Brain microvascular endothelial cell (primary cell): Measurements from ENCODE around the gene SVIL.
"Not testable (repeated sequence)": the region's sequence is repeated elsewhere in the genome, so short reads cannot be mapped to it uniquely, and the experiment has no call there.

Experiments used
- DNase-seq: peaks from one replicate; pipeline ENCODE4 v3.0.0-alpha.2; 2020
- H3K27ac ChIP-seq: fragments of 250-450 bp; sonication (Bioruptor Pico); 2 replicates; pipeline ENCODE4 v1.5.1; 2020; ENCODE audit warnings: mild to moderate bottlenecking, moderate library complexity
- H3K27me3 ChIP-seq: fragments of 250-450 bp; sonication (Bioruptor Pico); replicated peaks from 2 replicates; pipeline ENCODE4 v1.5.1; 2020; ENCODE audit warnings: mild to moderate bottlenecking
- H3K36me3 ChIP-seq: fragments of 250-450 bp; sonication (Bioruptor Pico); replicated peaks from 2 replicates; pipeline ENCODE4 v1.5.1; 2020; ENCODE audit warnings: mild to moderate bottlenecking
- H3K4me3 ChIP-seq: 2 replicates; pipeline ENCODE4 v1.5.1; 2011; ENCODE audit warnings: low read depth, mild to moderate bottlenecking, control low read depth, low read length, moderate library complexity
- CTCF ChIP-seq: IDR thresholded peaks from 2 replicates; pipeline ENCODE4 v1.5.1; 2011; ENCODE audit warnings: low read depth, mild to moderate bottlenecking, moderate library complexity, low read length, control low read depth, inconsistent platforms; ENCODE audit errors: missing control alignments
- in situ Hi-C: cut with HindIII; loops from 2 replicates; pipeline ENCODE4 v1.10.0; 2017; ENCODE audit warnings: low sequenced_read_pairs, low pct_ligation_motif_present

The SVIL gene

DNA sequence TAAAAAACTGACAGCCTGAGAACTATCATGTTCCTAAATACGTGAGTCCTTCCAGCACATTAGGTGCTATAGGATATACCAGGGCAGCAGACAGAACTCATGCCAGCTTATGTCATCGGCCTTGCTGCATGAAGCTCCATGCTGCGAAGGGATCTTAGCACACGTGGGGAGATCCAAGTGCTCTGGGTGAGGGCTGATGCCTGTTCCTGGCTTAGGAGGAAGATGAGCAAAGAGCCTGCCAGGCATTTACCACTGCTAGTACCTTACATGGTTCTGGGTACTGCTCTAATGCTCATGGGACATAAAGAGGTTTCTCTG lies 43.2 kb downstream of the SVIL start:
- no peaks in the 10 kb centered on the region for H3K27me3 ChIP-seq
- H3K4me3 ChIP-seq = no peak overlapping the region
- no peak for TF ChIP-seq CTCF
- no peak overlapping the region for H3K27ac ChIP-seq
- H3K36me3 ChIP-seq = no peaks in the 10 kb centered on the region
- DNase-seq = no peak
- in situ Hi-C loops = no loop called here

DNA sequence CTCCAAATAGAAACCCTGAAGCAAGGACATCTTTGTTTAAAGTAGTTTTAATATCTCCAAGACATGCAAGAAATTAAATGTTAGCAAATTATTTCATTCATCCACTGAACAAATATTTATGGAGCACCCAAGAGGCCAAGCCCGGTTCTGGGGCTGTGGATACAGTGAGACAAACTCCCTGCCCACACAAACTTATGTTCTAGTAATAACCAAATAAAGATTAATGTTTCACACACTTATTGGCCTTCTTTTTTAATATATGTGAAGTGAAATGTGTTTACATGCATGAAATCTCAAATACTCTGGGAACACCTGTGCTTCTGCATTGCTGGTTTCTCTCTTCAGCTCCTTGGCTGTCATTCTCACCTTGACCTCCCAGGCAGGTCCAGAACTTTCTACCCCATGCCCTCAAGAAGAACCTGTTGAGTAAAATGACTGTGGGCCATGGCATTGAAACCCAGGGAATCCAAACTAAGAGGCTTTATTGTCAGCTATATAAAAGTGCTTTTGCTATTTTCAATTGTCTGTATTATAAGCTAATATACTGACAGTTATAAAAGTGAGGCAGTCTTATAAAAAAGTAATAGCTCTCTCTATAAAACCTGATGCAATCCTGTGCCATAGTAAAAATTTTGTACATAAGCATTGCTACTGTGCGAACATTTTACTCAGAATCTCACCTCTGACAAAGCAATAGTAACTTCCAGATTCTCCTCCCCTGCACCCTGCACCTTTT lies 43.7 kb downstream of the SVIL start:
- no peaks in the 10 kb centered on the region for H3K36me3 ChIP-seq
- in situ Hi-C loops = no loop called here
- no peak for DNase-seq
- H3K27me3 ChIP-seq = no peaks in the 10 kb centered on the region
- TF ChIP-seq CTCF = no peak
- no peak overlapping the region for H3K4me3 ChIP-seq
- H3K27ac ChIP-seq = no peak overlapping the region

GRCh38 chr10:29588629-29589421 lies 45.9 kb downstream of the SVIL start:
- no peak overlapping the region for H3K4me3 ChIP-seq
- TF ChIP-seq CTCF = no peak
- no peaks in the 10 kb centered on the region for H3K36me3 ChIP-seq
- no peaks in the 10 kb centered on the region for H3K27me3 ChIP-seq
- in situ Hi-C loops = no loop called here
- H3K27ac ChIP-seq = peak overlapping the region; percentile 76
- DNase-seq = peak; percentile 35

GRCh38 chr10:29587750-29588628 lies 46.8 kb downstream of the SVIL start:
- H3K27me3 ChIP-seq, in situ Hi-C loops, H3K36me3 ChIP-seq, H3K4me3 ChIP-seq: not testable (repeated sequence)
- H3K27ac ChIP-seq = peak overlapping the region; percentile 76
- peak; percentile 56 for DNase-seq

GRCh38 chr10:29587102-29587749 lies 47.5 kb downstream of the SVIL start:
- H3K4me3 ChIP-seq, H3K27me3 ChIP-seq, DNase-seq, in situ Hi-C loops, H3K36me3 ChIP-seq: not testable (repeated sequence)
- peak overlapping the region; percentile 6 for H3K27ac ChIP-seq

DNA sequence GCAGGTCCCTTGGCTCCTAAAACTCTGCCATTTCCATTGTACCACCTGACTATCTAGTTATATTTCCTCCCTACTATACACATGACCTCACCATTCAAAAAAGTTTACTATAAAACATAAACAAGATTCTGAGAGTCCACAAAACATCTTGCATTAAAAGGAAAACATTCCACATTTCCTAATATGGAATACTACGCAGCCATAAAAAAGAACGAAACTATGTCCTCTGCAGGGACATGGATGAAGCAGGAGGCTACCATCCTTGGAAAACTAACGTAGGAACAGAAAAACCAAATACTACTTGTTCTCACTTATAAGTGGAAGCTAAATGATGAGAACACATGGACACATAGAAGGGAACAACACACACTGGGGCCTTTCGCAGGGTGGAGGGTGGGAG lies 48.3 kb downstream of the SVIL start:
- in situ Hi-C loops = no loop called here
- Histone ChIP-seq H3K27me3 (no peaks in the 10 kb centered on the region), H3K27ac (no peak overlapping the region), H3K36me3 (no peaks in the 10 kb centered on the region), H3K4me3 (no peak overlapping the region)
- no peak for DNase-seq
- TF ChIP-seq CTCF = no peak
